Common myeloid progenitor, CD34-positive (primary cell): Measurements from ENCODE around the gene GNB3.

Experiments
- CTCF ChIA-PET: fragments of 350-600 bp; sonication (Branson Sonifier 250); formaldehyde crosslinking; loops from one replicate; lab custom pipeline; 2021; ENCODE audit warnings: antibody characterized with exemption; lab: Charles Lee
- POLR2A ChIA-PET: fragments of 350-600 bp; sonication (Branson Sonifier 250); formaldehyde crosslinking; loops from one replicate; lab custom pipeline; 2021; ENCODE audit warnings: antibody characterized with exemption; lab: Charles Lee
- DNase-seq, 3 donors: peaks; one replicate each; pipeline versions ENCODE4 v3.0.0 to v3.0.0-alpha.2; 2013
- H3K27ac ChIP-seq, 2 experiments: 1 replicate in 1 of 2; 2 replicates in 1 of 2; pipeline ENCODE4 v1.7.0; 2013; ENCODE audit warnings: inconsistent platforms in 2 of 2, low read length in 2 of 2, mild to moderate bottlenecking in 2 of 2, low read depth in 1 of 2, moderate library complexity in 1 of 2; ENCODE audit not compliant: severe bottlenecking in 2 of 2, insufficient read depth in 1 of 2, poor library complexity in 1 of 2
- H3K27me3 ChIP-seq, 5 experiments: replicated peaks in 2 of 5; 1 replicate in 3 of 5; 2 replicates in 2 of 5; pipeline versions ENCODE4 v1.6.1 to v1.7.0; 2013; ENCODE audit warnings: low read length in 4 of 5, mild to moderate bottlenecking in 2 of 5, moderate library complexity in 2 of 5, inconsistent platforms in 1 of 5; ENCODE audit not compliant: insufficient read depth in 5 of 5, control insufficient read depth in 4 of 5
- H3K36me3 ChIP-seq, 4 experiments: 1 replicate in 2 of 4; 2 replicates in 2 of 4; pipeline versions ENCODE4 v1.6.1 to v1.7.0; 2013; ENCODE audit warnings: low read length in 3 of 4, control low read depth in 1 of 4, mild to moderate bottlenecking in 1 of 4; ENCODE audit not compliant: control insufficient read depth in 4 of 4, insufficient read depth in 4 of 4
- H3K4me1 ChIP-seq, 4 experiments: 1 replicate in 3 of 4; 2 replicates in 1 of 4; pipeline versions ENCODE4 v1.6.1 to v1.7.1; 2013; ENCODE audit warnings: low read length in 3 of 4, mild to moderate bottlenecking in 3 of 4, control low read depth in 1 of 4, inconsistent platforms in 1 of 4, moderate library complexity in 1 of 4; ENCODE audit not compliant: control insufficient read depth in 4 of 4, insufficient read depth in 4 of 4; ENCODE audit errors: control extremely low read depth in 1 of 4
- H3K4me3 ChIP-seq, 7 experiments: 1 replicate in 4 of 7; 2 replicates in 3 of 7; pipeline versions ENCODE4 v1.5.1 to v1.7.0; 2013; ENCODE audit warnings: mild to moderate bottlenecking in 7 of 7, low read length in 6 of 7, moderate library complexity in 6 of 7, inconsistent platforms in 2 of 7, low read depth in 2 of 7, control low read depth in 1 of 7; ENCODE audit not compliant: insufficient read depth in 4 of 7, control insufficient read depth in 1 of 7; ENCODE audit errors: extremely low read depth in 1 of 7
- H3K9me3 ChIP-seq, 5 experiments: 1 replicate in 4 of 5; 2 replicates in 1 of 5; pipeline versions ENCODE4 v1.6.1 to v1.7.1; 2013; ENCODE audit warnings: low read length in 4 of 5, mild to moderate bottlenecking in 2 of 5, inconsistent platforms in 1 of 5, low read depth in 1 of 5, moderate library complexity in 1 of 5; ENCODE audit not compliant: control insufficient read depth in 4 of 5, insufficient read depth in 2 of 5; ENCODE audit errors: control extremely low read depth in 1 of 5
- WGBS: methylation state at CpG from one replicate; pipeline ENCODE4 v1.1.5; 2013; ENCODE audit not compliant: insufficient coverage; 5-methylcytosine and 5-hydroxymethylcytosine counted together

Gene GNB3

GRCh38 chr12:6823182-6824084 is 17.3 kb upstream of the GNB3 start:
- Histone ChIP-seq H3K4me3 (no peak overlapping the region), H3K4me1 (peaks cover 0 to 33% (median 29%) of the 10 kb centered on the region in 4 experiments), H3K9me3 (no peaks in the 10 kb centered on the region), H3K27ac (no peak overlapping the region), H3K27me3 (no peaks in the 10 kb centered on the region), H3K36me3 (no peaks in the 10 kb centered on the region)
- CTCF ChIA-PET = interaction anchor here (1.0 to 13.0 kb wide), 18 partner anchors 11 to 245 kb away, joined by 3 to 97 read pairs (median 4); partner anchors contain the start of genes CD4, LAG3, MLF2 and PTMS
- DNase-seq = no peak
- POLR2A ChIA-PET = no interaction called here
- WGBS = 94% methylated on average over 3 of the region's 12 CpGs

GRCh38 chr12:6824085-6824775 is 16.5 kb upstream of the GNB3 start:
- Histone ChIP-seq H3K27ac (no peak overlapping the region), H3K36me3 (no peaks in the 10 kb centered on the region), H3K27me3 (peaks cover 0 to under 1% (median 0%) of the 10 kb centered on the region in 5 experiments), H3K4me1 (peaks cover 0 to 38% (median 36%) of the 10 kb centered on the region in 4 experiments), H3K4me3 (no peak overlapping the region), H3K9me3 (no peaks in the 10 kb centered on the region)
- CTCF ChIA-PET = interaction anchor here (1.0 to 13.0 kb wide), 26 partner anchors 10 to 245 kb away, joined by 3 to 97 read pairs (median 7); partner anchors contain the start of genes CD4, CDCA3, LAG3 and MLF2
- DNase-seq = no peak
- POLR2A ChIA-PET = no interaction called here
- WGBS = 97% methylated on average over 29 of the region's 37 CpGs

- Histone ChIP-seq H3K9me3 (no peaks in the 10 kb centered on the region), H3K27ac (no peak overlapping the region), H3K27me3 (peaks cover 0 to 5% (median 0%) of the 10 kb centered on the region in 5 experiments), H3K36me3 (no peaks in the 10 kb centered on the region), H3K4me1 (peaks cover 0 to 45% (median 41%) of the 10 kb centered on the region in 4 experiments), H3K4me3 (no peak overlapping the region)
- POLR2A ChIA-PET = interaction anchor here (1.8 kb wide), 1 partner anchor 73 kb away, joined by 6 read pairs; the partner anchor contains the start of gene MLF2
- WGBS = 73% methylated on average over 11 of the region's 12 CpGs
- CTCF ChIA-PET = interaction anchor here (0.9 to 13.0 kb wide), 25 partner anchors 9 to 204 kb away, joined by 3 to 97 read pairs (median 7); partner anchors contain the start of genes CD4, CDCA3, LAG3 and MLF2
- DNase-seq = no peak
Measured at GRCh38 chr12:6824901-6825381, 15.8 kb upstream of the GNB3 start.

DNA sequence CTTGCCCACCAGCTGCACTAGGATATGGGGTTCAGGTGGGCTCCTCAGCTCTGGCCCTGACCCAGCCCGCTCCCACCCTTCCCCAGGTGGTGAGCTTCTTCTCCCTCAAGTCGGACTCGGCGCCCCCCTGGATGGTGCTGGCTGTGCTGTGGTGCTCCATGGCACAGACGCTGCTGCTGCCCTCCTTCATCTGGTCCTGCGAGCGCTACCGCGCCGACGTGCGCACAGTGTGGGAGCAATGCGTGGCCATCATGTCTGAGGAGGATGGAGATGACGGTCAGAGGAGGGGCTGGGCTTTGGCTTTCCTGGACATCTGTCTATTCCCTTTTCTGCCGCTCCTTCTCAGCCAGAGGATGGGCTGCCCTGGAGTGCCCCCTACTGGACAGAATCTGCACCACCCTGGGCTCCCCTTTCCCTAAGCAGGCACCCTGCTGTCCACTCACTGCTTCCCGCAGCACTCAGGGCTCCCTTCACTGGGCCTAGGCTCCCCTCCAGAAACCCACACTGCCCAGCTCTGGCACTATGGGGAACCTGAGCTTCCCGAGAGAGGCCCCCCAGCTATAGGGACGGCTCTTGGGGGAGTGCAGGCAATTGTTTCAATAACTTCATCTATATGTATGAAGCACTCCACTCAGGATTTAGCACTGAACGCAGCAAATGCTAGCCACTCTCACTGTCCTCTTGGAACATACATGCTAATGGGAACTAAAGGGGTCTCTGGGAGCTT is 15.2 kb upstream of the GNB3 start:
- Histone ChIP-seq H3K9me3 (no peaks in the 10 kb centered on the region), H3K27me3 (peaks cover 0 to 7% (median 0%) of the 10 kb centered on the region in 5 experiments), H3K27ac (no peak overlapping the region), H3K4me1 (peaks cover 0 to 44% (median 39%) of the 10 kb centered on the region in 4 experiments), H3K36me3 (peaks cover 0 to 2% (median 0%) of the 10 kb centered on the region in 4 experiments), H3K4me3 (peak overlapping the region in 1 of 7 experiments; percentile 32)
- peak; percentile 66 to 80 (median 73) for DNase-seq
- POLR2A ChIA-PET = interaction anchor here (1.8 kb wide), 1 partner anchor 73 kb away, joined by 6 read pairs; the partner anchor contains the start of gene MLF2
- CTCF ChIA-PET = interaction anchor here (0.7 to 13.0 kb wide), 31 partner anchors 9 to 271 kb away, joined by 3 to 97 read pairs (median 5); partner anchors contain the start of genes CD4, CDCA3, COPS7A and GNB3
- WGBS = 19% methylated on average over 16 of the region's 19 CpGs

GRCh38 chr12:6826125-6826733 is 14.5 kb upstream of the GNB3 start:
- H3K4me1 ChIP-seq = peaks cover 0 to 37% (median 32%) of the 10 kb centered on the region in 4 experiments
- CTCF ChIA-PET = interaction anchor here (0.7 to 13.0 kb wide), 22 partner anchors 8 to 272 kb away, joined by 3 to 97 read pairs (median 8); partner anchors contain the start of genes CD4, CDCA3, COPS7A and GNB3
- 96% methylated on average over 15 of the region's 17 CpGs for WGBS
- H3K27ac ChIP-seq = no peak overlapping the region
- POLR2A ChIA-PET = interaction anchor here (1.8 kb wide), 1 partner anchor 74 kb away, joined by 6 read pairs; the partner anchor contains the start of gene MLF2
- H3K9me3 ChIP-seq = no peaks in the 10 kb centered on the region
- DNase-seq = no peak
- H3K4me3 ChIP-seq = no peak overlapping the region
- peaks cover 0 to 7% (median 0%) of the 10 kb centered on the region in 4 experiments for H3K36me3 ChIP-seq
- H3K27me3 ChIP-seq = peaks cover 0 to 7% (median 0%) of the 10 kb centered on the region in 5 experiments
